GM12873 (cell line): ENCODE data around the gene DCAF15.

Experiments used
- CTCF ChIP-seq: IDR thresholded peaks from 2 replicates; pipeline ENCODE4 v1.5.1; 2012; ENCODE audit warnings: low read depth, mild to moderate bottlenecking, moderate library complexity, low read length, control low read depth; ENCODE audit not compliant: insufficient read depth; ENCODE audit errors: missing control alignments

The DCAF15 gene

GRCh38 chr19:13981988-13982501 lies 29.7 kb downstream of the DCAF15 start:
- TF ChIP-seq CTCF: no peak

- TF ChIP-seq CTCF: no peak
Observed at GRCh38 chr19:13982773-13983172, 30.5 kb downstream of the DCAF15 start.

GRCh38 chr19:13983213-13983889 lies 31.0 kb downstream of the DCAF15 start:
- no peak for TF ChIP-seq CTCF

GRCh38 chr19:13984186-13984585 lies 31.9 kb downstream of the DCAF15 start:
- no peak for TF ChIP-seq CTCF

- TF ChIP-seq CTCF: no peak
Observed at GRCh38 chr19:13984875-13985741, 32.8 kb downstream of the DCAF15 start.

- TF ChIP-seq CTCF: no peak
Observed at GRCh38 chr19:13985771-13986347, 33.5 kb downstream of the DCAF15 start.

GRCh38 chr19:13986348-13986904 lies 34.1 kb downstream of the DCAF15 start:
- no peak for TF ChIP-seq CTCF
